IMR-90 (cell line): ENCODE results near the gene ACTC1. TPM values are rescaled to one million over a fixed set of nuclear protein-coding genes. Genes with fewer than 3 reads are reported as not detected.

Experiments used
- ATAC-seq: fragments of 200-7000 bp; cut with Tn5 transposase; 2 replicates; pipeline ENCODE4 v1.9.1; 2020; ENCODE audit warnings: low read depth, mild to moderate bottlenecking, moderate library complexity
- BruUV-seq: library from RNA; stranded (reverse); fragments of 400-500 nt; replicated peaks from 2 replicates; lab custom pipeline; 2021; lab: Mats Ljungman, UMichigan
- CTCF ChIA-PET: fragments of 300-600 bp; formaldehyde crosslinking; extraction: SDS; loops from one replicate; lab custom pipeline; 2021; ENCODE audit warnings: antibody characterized with exemption; lab: Yijun Ruan, JAX
- POLR2A ChIA-PET: fragments of 300-600 bp; sonication (Branson Sonifier 250); formaldehyde crosslinking; loops from one replicate; lab custom pipeline; 2022; ENCODE audit warnings: antibody characterized with exemption; ENCODE audit not compliant: unreplicated experiment; lab: Charles Lee
- DNase-seq: peaks from one replicate; pipeline ENCODE4 v3.0.0; 2013
- H2AFZ ChIP-seq: replicated peaks from 2 replicates; pipeline ENCODE3; 2013; ENCODE audit warnings: low read length, mild to moderate bottlenecking; ENCODE audit not compliant: poor library complexity
- H2AK5ac ChIP-seq: 2 replicates; pipeline ENCODE4 v1.6.1; 2013; ENCODE audit warnings: low read depth, low read length, inconsistent platforms
- H2AK9ac ChIP-seq: replicated peaks from 2 replicates; pipeline ENCODE3; 2013; ENCODE audit warnings: mild to moderate bottlenecking, low read depth, low read length, moderate library complexity; ENCODE audit not compliant: poor library complexity
- H2BK120ac ChIP-seq: 2 replicates; pipeline ENCODE4 v1.6.1; 2013; ENCODE audit warnings: low read depth, low read length, inconsistent platforms
- H2BK15ac ChIP-seq: 3 replicates; pipeline ENCODE4 v1.6.1; 2013; ENCODE audit warnings: low read depth, low read length, inconsistent platforms
- H2BK20ac ChIP-seq: 2 replicates; pipeline ENCODE4 v1.6.1; 2013; ENCODE audit warnings: low read depth, mild to moderate bottlenecking, inconsistent platforms, low read length, moderate library complexity
- H2BK5ac ChIP-seq: 2 replicates; pipeline ENCODE4 v1.6.1; 2013; ENCODE audit warnings: mild to moderate bottlenecking, low read depth, low read length, inconsistent platforms; ENCODE audit not compliant: poor library complexity, severe bottlenecking
- H3K14ac ChIP-seq: replicated peaks from 2 replicates; pipeline ENCODE4 v1.6.1; 2013; ENCODE audit warnings: low read depth, low read length, inconsistent platforms
- H3K18ac ChIP-seq: 2 replicates; pipeline ENCODE4 v1.6.1; 2013; ENCODE audit warnings: low read depth, low read length, control low read depth
- H3K23ac ChIP-seq: 2 replicates; pipeline ENCODE4 v1.6.1; 2013; ENCODE audit warnings: low read depth, low read length, inconsistent platforms
- H3K27ac ChIP-seq: 2 replicates; pipeline ENCODE4 v1.5.1; 2013; ENCODE audit warnings: mild to moderate bottlenecking, control low read depth, low read length; ENCODE audit not compliant: insufficient read depth
- H3K27me3 ChIP-seq: 2 replicates; pipeline ENCODE4 v1.6.1; 2013; ENCODE audit warnings: low read length; ENCODE audit not compliant: control insufficient read depth, insufficient read depth
- H3K36me3 ChIP-seq: 2 replicates; pipeline ENCODE4 v1.6.1; 2013; ENCODE audit warnings: low read length, mixed read lengths; ENCODE audit not compliant: control insufficient read depth, insufficient read depth
- H3K4ac ChIP-seq: 2 replicates; pipeline ENCODE4 v1.6.1; 2013; ENCODE audit warnings: low read depth, low read length, inconsistent platforms
- H3K4me1 ChIP-seq: 2 replicates; pipeline ENCODE4 v1.6.1; 2013; ENCODE audit warnings: low read length, mixed read lengths; ENCODE audit not compliant: control insufficient read depth, insufficient read depth
- H3K4me2 ChIP-seq: 2 replicates; pipeline ENCODE4 v1.6.1; 2013; ENCODE audit warnings: low read depth, mild to moderate bottlenecking, control low read depth, low read length, moderate library complexity
- H3K4me3 ChIP-seq: 2 replicates; pipeline ENCODE4 v1.5.1; 2013; ENCODE audit warnings: low read depth, mild to moderate bottlenecking, control low read depth, low read length, moderate library complexity; ENCODE audit not compliant: insufficient read depth
- H3K56ac ChIP-seq: 2 replicates; pipeline ENCODE4 v1.6.1; 2013; ENCODE audit warnings: low read length, inconsistent platforms; ENCODE audit not compliant: insufficient read depth; ENCODE audit errors: extremely low read depth
- H3K79me1 ChIP-seq, 2 experiments: 2 replicates each; pipeline ENCODE4 v1.6.1; 2013; ENCODE audit warnings: low read length in 2 of 2, inconsistent platforms in 1 of 2, low read depth in 1 of 2
- H3K9ac ChIP-seq: 2 replicates; pipeline ENCODE4 v1.6.1; 2013; ENCODE audit warnings: low read depth, low read length, control low read depth
- H3K9me1 ChIP-seq: 2 replicates; pipeline ENCODE4 v1.6.1; 2013; ENCODE audit warnings: low read length, inconsistent platforms; ENCODE audit not compliant: insufficient read depth
- H3K9me3 ChIP-seq: 2 replicates; pipeline ENCODE4 v1.6.1; 2013; ENCODE audit warnings: low read length; ENCODE audit not compliant: control insufficient read depth, insufficient read depth
- H4K20me1 ChIP-seq: 2 replicates; pipeline ENCODE4 v1.6.1; 2013; ENCODE audit warnings: low read length, inconsistent platforms; ENCODE audit not compliant: insufficient read depth
- H4K5ac ChIP-seq: 2 replicates; pipeline ENCODE4 v1.6.1; 2013; ENCODE audit warnings: mild to moderate bottlenecking, low read depth, low read length, control low read depth
- H4K8ac ChIP-seq, 2 experiments: 2 replicates each; pipeline ENCODE4 v1.6.1; 2013; ENCODE audit warnings: low read depth in 2 of 2, low read length in 2 of 2, control low read depth in 1 of 2, inconsistent platforms in 1 of 2
- H4K91ac ChIP-seq: 2 replicates; pipeline ENCODE4 v1.6.1; 2013; ENCODE audit warnings: low read depth, low read length, inconsistent platforms; ENCODE audit not compliant: insufficient read depth
- CEBPB ChIP-seq: IDR thresholded peaks from 2 replicates; pipeline ENCODE4 v1.6.1; 2012; ENCODE audit warnings: low read depth, low read length, improper control_type of control experiment
- CHD1 ChIP-seq: IDR thresholded peaks from 2 replicates; pipeline ENCODE4 v1.6.1; 2012; ENCODE audit warnings: low read depth, low read length, improper control_type of control experiment
- MAZ ChIP-seq: IDR thresholded peaks from 2 replicates; pipeline ENCODE4 v1.6.1; 2012; ENCODE audit warnings: low read depth, mild to moderate bottlenecking, low read length, improper control_type of control experiment, moderate library complexity, borderline replicate concordance
- MXI1 ChIP-seq: IDR thresholded peaks from 2 replicates; pipeline ENCODE4 v1.6.1; 2012; ENCODE audit warnings: low read depth, mild to moderate bottlenecking, low read length, moderate library complexity, borderline replicate concordance
- SMC3 ChIP-seq: fragments of 150-350 bp; IDR thresholded peaks from 2 replicates; pipeline ENCODE4 v1.6.1; 2016; ENCODE audit warnings: low read depth, mild to moderate bottlenecking, antibody characterized with exemption, low read length, moderate library complexity
- USF2 ChIP-seq: fragments of 150-350 bp; IDR thresholded peaks from 2 replicates; pipeline ENCODE4 v1.6.1; 2017; ENCODE audit warnings: mild to moderate bottlenecking, antibody characterized with exemption, low read length, low read depth
- WGBS, 2 experiments: methylation state at CpG; one replicate each; pipeline versions ENCODE4 v1.1.5 to v1.1.7; 2013; ENCODE audit warnings: missing lambda C conversion rate in 2 of 2; ENCODE audit not compliant: insufficient read length in 1 of 2; ENCODE audit errors: extremely low coverage in 2 of 2; 5-methylcytosine and 5-hydroxymethylcytosine counted together
- dilution Hi-C: fragments of 300-500 bp; cut with HindIII; formaldehyde crosslinking; loops from one replicate; pipeline ENCODE4 v1.14.3; 2018; ENCODE audit warnings: low sequenced_read_pairs; ENCODE audit not compliant: unreplicated experiment
- in situ Hi-C: fragments of 300-500 bp; cut with MboI; formaldehyde crosslinking; loops from 3 replicates; pipeline ENCODE4 v1.14.3; 2019; ENCODE audit warnings: low sequenced_read_pairs, inconsistent platforms, mixed read lengths
- intact Hi-C: fragments of 100-400 bp; cut with micrococcal nuclease; formaldehyde crosslinking; loops from 2 replicates; pipeline ENCODE4 v1.10.0; 2022
- polyA plus RNA-seq, 3 experiments: library from polyadenylated mRNA; depleted of rRNA; stranded (reverse); fragments of >200 nt; gene quantifications; 2 replicates each; pipeline ENCODE4 v1.2.3, GENCODE V29; 2012; ENCODE audit warnings: low replicate concordance in 1 of 3
- total RNA-seq: library from RNA; depleted of rRNA; stranded (reverse); fragments of >200 nt; gene quantifications from 2 replicates; pipeline ENCODE4 v1.2.3, GENCODE V29; 2012

The ACTC1 gene
- total and polyA plus RNA-seq, 2 of the 4 experiments (the other 2 are of a cell fraction) = 1.1 to 2.8 TPM

DNA sequence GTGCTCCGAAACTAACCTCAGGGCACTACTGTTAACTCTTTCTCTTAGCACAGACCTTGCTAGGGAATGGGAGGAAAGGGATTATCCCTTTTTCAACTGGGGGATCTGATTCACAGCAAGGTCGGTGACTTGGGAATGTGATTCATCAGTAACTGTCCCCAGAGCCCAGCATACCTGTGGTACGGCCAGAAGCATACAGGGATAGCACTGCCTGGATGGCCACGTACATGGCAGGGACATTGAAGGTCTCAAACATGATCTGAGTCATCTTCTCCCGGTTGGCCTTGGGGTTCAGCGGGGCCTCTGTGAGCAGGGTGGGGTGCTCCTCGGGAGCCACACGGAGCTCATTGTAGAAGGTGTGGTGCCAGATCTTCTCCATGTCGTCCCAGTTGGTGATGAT is 2.3 kb downstream of the ACTC1 start:
- in situ Hi-C loops (no loop called here), dilution Hi-C loops (no loop called here), intact Hi-C loops (no loop called here)
- H4K91ac ChIP-seq = no peak overlapping the region
- H3K18ac ChIP-seq = no peak overlapping the region
- WGBS, 2 experiments = 88% methylated on average over 3 of the region's 9 CpGs; no CpG with 5 or more reads in 1 of the 2 experiments
- no peak overlapping the region for H2BK120ac ChIP-seq
- no peak overlapping the region for H2BK15ac ChIP-seq
- no peak overlapping the region for H2BK20ac ChIP-seq
- DNase-seq = no peak
- no peaks in the 10 kb centered on the region for H3K9me3 ChIP-seq
- no peak for ATAC-seq
- H3K4me2 ChIP-seq = no peak overlapping the region
- no peak overlapping the region for H3K4me3 ChIP-seq
- no peak overlapping the region for H3K14ac ChIP-seq
- H2BK5ac ChIP-seq = no peak overlapping the region
- no peak overlapping the region for H3K23ac ChIP-seq
- H4K20me1 ChIP-seq = no peaks in the 10 kb centered on the region
- H3K79me1 ChIP-seq = no peaks in the 10 kb centered on the region
- no peak overlapping the region for H3K27ac ChIP-seq
- no peak overlapping the region for H3K9ac ChIP-seq
- no peaks in the 10 kb centered on the region for H3K36me3 ChIP-seq
- H3K56ac ChIP-seq = no peak overlapping the region
- H3K9me1 ChIP-seq = no peaks in the 10 kb centered on the region
- CTCF ChIA-PET = no interaction called here
- POLR2A ChIA-PET = no interaction called here
- H3K4me1 ChIP-seq = peaks cover 2% of the 10 kb centered on the region; the same call in 1 of the 2 replicates
- TF ChIP-seq CEBPB (no peak), USF2 (no peak), MAZ (no peak), MXI1 (no peak), SMC3 (no peak), CHD1 (no peak)
- BruUV-seq = no TSS peak
- no peak overlapping the region for H2AK5ac ChIP-seq
- H4K8ac ChIP-seq = no peak overlapping the region
- no peak overlapping the region for H2AFZ ChIP-seq
- H4K5ac ChIP-seq = no peak overlapping the region
- no peak overlapping the region for H3K4ac ChIP-seq
- peaks cover 5% of the 10 kb centered on the region for H3K27me3 ChIP-seq
- no peak overlapping the region for H2AK9ac ChIP-seq
